A673 (cell line): ENCODE measurements around the gene PCBP4. TPM values are rescaled to one million over a fixed set of nuclear protein-coding genes. Genes with fewer than 3 reads are reported as not detected.

Experiments used
- BruUV-seq: library from RNA; stranded (reverse); fragments of 400-500 nt; replicated peaks from 2 replicates; lab custom pipeline; 2021; lab: Mats Ljungman, UMichigan
- CTCF ChIA-PET: fragments of 300-600 bp; sonication (Branson Sonifier 250); formaldehyde crosslinking; loops from one replicate; lab custom pipeline; 2022; ENCODE audit warnings: antibody characterized with exemption; lab: Charles Lee
- POLR2A ChIA-PET: fragments of 300-600 bp; sonication (Branson Sonifier 250); formaldehyde crosslinking; loops from one replicate; lab custom pipeline; 2022; ENCODE audit warnings: antibody characterized with exemption; ENCODE audit not compliant: low non-redundant PET; lab: Charles Lee
- DNase-seq: peaks from one replicate; pipeline ENCODE4 v3.0.0-alpha.2; 2015; ENCODE audit warnings: low spot score
- H3K27ac ChIP-seq: fragments of 200-600 bp; sonication (generic); 2 replicates; pipeline ENCODE4 v1.5.1; 2016; ENCODE audit warnings: mixed run types, low read depth, mild to moderate bottlenecking, mixed read lengths, antibody characterized with exemption, low read length; ENCODE audit not compliant: poor library complexity, severe bottlenecking
- H3K27me3 ChIP-seq: fragments of 200-600 bp; sonication (generic); replicated peaks from 2 replicates; pipeline ENCODE4 v1.6.1; 2017; ENCODE audit warnings: mixed run types, low read depth, mild to moderate bottlenecking, mixed read lengths, antibody characterized with exemption, low read length; ENCODE audit not compliant: insufficient read depth, poor library complexity
- H3K36me3 ChIP-seq: fragments of 200-600 bp; sonication (generic); 2 replicates; pipeline ENCODE4 v1.6.1; 2016; ENCODE audit warnings: mixed run types, mild to moderate bottlenecking, mixed read lengths, antibody characterized with exemption, low read length; ENCODE audit not compliant: insufficient read depth, poor library complexity, severe bottlenecking
- H3K4me1 ChIP-seq: fragments of 200-600 bp; sonication (generic); 2 replicates; pipeline ENCODE4 v1.6.1; 2017; ENCODE audit warnings: mixed run types, mild to moderate bottlenecking, mixed read lengths, antibody characterized with exemption, low read length; ENCODE audit not compliant: insufficient read depth, poor library complexity, severe bottlenecking
- H3K4me3 ChIP-seq: fragments of 200-600 bp; sonication (generic); 2 replicates; pipeline ENCODE4 v1.5.1; 2016; ENCODE audit warnings: low read depth, mixed run types, mild to moderate bottlenecking, mixed read lengths, low read length; ENCODE audit not compliant: poor library complexity, severe bottlenecking
- H3K9me3 ChIP-seq: fragments of 200-600 bp; sonication (generic); 2 replicates; pipeline ENCODE4 v1.6.1; 2016; ENCODE audit warnings: mixed run types, low read depth, mild to moderate bottlenecking, mixed read lengths, antibody characterized with exemption, low read length; ENCODE audit not compliant: poor library complexity, severe bottlenecking
- CTCF ChIP-seq: fragments of 300-800, 200-600 bp; sonication (generic); conservative IDR thresholded peaks from 2 replicates; pipeline ENCODE4 v1.5.1; 2017; ENCODE audit warnings: low read depth, mild to moderate bottlenecking, antibody characterized with exemption, low read length, moderate library complexity, mixed read lengths
- EZH2 ChIP-seq: fragments of 200-600 bp; sonication (generic); IDR thresholded peaks from 2 replicates; pipeline ENCODE4 v1.6.1; 2017; ENCODE audit warnings: borderline replicate concordance, low read depth, mild to moderate bottlenecking, mixed read lengths, antibody characterized with exemption, low read length; ENCODE audit not compliant: poor library complexity, severe bottlenecking
- intact Hi-C: fragments of 100-400 bp; cut with micrococcal nuclease; formaldehyde crosslinking; loops from one replicate; pipeline ENCODE4 v1.10.0; 2022; ENCODE audit not compliant: unreplicated experiment
- total RNA-seq: library from RNA; stranded (reverse); gene quantifications from 2 replicates; pipeline ENCODE4 v1.2.3, GENCODE V29; 2021

The PCBP4 gene
- total RNA-seq, 1 experiment from 2014 or later, result 5.3 TPM

GRCh38 chr3:51941798-51942602 is 25.3 kb downstream of the PCBP4 start, which contains the start of the genes PARP3 and RRP9:
Gene PARP3 (plus strand): TSS chr3:51942363. CDS start chr3:51943356, 993 bp downstream.
Gene RRP9 (minus strand): TSS chr3:51941904. CDS start chr3:51941867, 37 bp downstream.
- ChIA-PET POLR2A (no interaction called here), CTCF (interaction anchor here (0.5 to 0.8 kb wide), 4 partner anchors 9 to 109 kb away, joined by 3 to 4 read pairs (median 3); no protein-coding TSS in a partner anchor)
- Histone ChIP-seq H3K4me3 (peak within 1 kb of the TSS; percentile 70), H3K36me3 (no peaks in the 10 kb centered on the region), H3K9me3 (no peaks in the 10 kb centered on the region), H3K27ac (peak within 1 kb of the TSS; percentile 74), H3K27me3 (no peaks in the 10 kb centered on the region), H3K4me1 (peaks cover 6% of the 10 kb centered on the region)
- BruUV-seq, result no TSS peak
- TF ChIP-seq EZH2 (no peak), CTCF (peak; percentile 93)
- intact Hi-C loops, result loop anchor here (2.0 kb wide), 1 partner anchor 33 kb away; the partner anchor contains the start of genes ABHD14A and ABHD14B
- DNase-seq, result peak; percentile 99

DNA sequence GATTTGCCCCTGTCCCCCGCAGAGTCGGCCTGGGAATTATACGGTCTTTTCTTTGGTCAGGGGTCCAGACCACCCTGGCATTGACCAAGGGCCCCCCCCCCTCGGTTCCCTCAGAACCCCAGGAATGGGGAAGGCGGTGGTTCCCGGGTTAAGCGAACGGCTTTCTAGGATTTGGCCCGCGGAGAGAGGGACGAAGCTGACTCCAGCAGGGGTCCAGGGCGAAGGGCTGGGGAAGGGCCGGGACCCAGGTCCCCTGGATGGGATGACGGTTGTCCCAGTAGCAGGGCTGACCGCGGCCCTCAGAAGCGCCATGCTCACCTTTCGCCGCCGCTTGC is 25.8 kb downstream of the PCBP4 start:
- H3K27me3 ChIP-seq, result no peaks in the 10 kb centered on the region
- peak overlapping the region; percentile 70 for H3K4me3 ChIP-seq
- peaks cover 6% of the 10 kb centered on the region for H3K4me1 ChIP-seq
- CTCF ChIA-PET, result interaction anchor here (0.5 to 0.8 kb wide), 4 partner anchors 9 to 110 kb away, joined by 3 to 4 read pairs (median 3); no protein-coding TSS in a partner anchor
- BruUV-seq, result no TSS peak
- no peak for TF ChIP-seq EZH2
- no peak for TF ChIP-seq CTCF
- H3K27ac ChIP-seq, result peak overlapping the region; percentile 59
- intact Hi-C loops, result no loop called here
- H3K36me3 ChIP-seq, result no peaks in the 10 kb centered on the region
- DNase-seq, result no peak
- no peaks in the 10 kb centered on the region for H3K9me3 ChIP-seq
- POLR2A ChIA-PET, result no interaction called here

GRCh38 chr3:51940648-51941462 is 26.4 kb downstream of the PCBP4 start:
- no peaks in the 10 kb centered on the region for H3K27me3 ChIP-seq
- peak overlapping the region; percentile 59 for H3K27ac ChIP-seq

More at GRCh38 chr3:51940648-51941462, 26.4 kb downstream of the PCBP4 start:
- TF ChIP-seq CTCF, result no peak
- POLR2A ChIA-PET, result no interaction called here
- Histone ChIP-seq H3K9me3 (no peaks in the 10 kb centered on the region), H3K4me3 (peak overlapping the region; percentile 70), H3K4me1 (peaks cover 6% of the 10 kb centered on the region), H3K36me3 (no peaks in the 10 kb centered on the region)
- intact Hi-C loops, result no loop called here
- DNase-seq, result no peak
- CTCF ChIA-PET, result interaction anchor here (0.5 to 0.8 kb wide), 3 partner anchors 8 to 52 kb away, joined by 3 read pairs; no protein-coding TSS in a partner anchor
- TSS peak; percentile 83 for BruUV-seq
